ENCODE measurements around the gene NCAN.
A peak's percentile ranks its signal among the peaks of the same experiment; 100 is the strongest.
"Not testable (repeated sequence)": the region's sequence is repeated elsewhere in the genome, so short reads cannot be mapped to it uniquely, and the experiment has no call there.

NCAN gene

GRCh38 chr19:19224150-19224851, 12.5 kb downstream of the NCAN start:
- no peak for DNase-seq (ENCODE audit: low spot score)

- DNase-seq (ENCODE audit: low spot score) = peak; percentile 95
Observed at GRCh38 chr19:19224852-19225494, 13.2 kb downstream of the NCAN start.

- DNase-seq (ENCODE audit: low spot score) = no peak
Observed at GRCh38 chr19:19226204-19226603, 14.4 kb downstream of the NCAN start.

- DNase-seq (ENCODE audit: low spot score) = no peak
Observed at GRCh38 chr19:19226663-19227062, 14.9 kb downstream of the NCAN start.

GRCh38 chr19:19227217-19227616, 15.5 kb downstream of the NCAN start:
- DNase-seq (ENCODE audit: low spot score) = no peak

GRCh38 chr19:19229701-19230100, 17.9 kb downstream of the NCAN start:
- DNase-seq (ENCODE audit: low spot score) = no peak

GRCh38 chr19:19230999-19231398, 19.2 kb downstream of the NCAN start:
- DNase-seq (ENCODE audit: low spot score) = no peak

- no peak for DNase-seq (ENCODE audit: low spot score)
Observed at GRCh38 chr19:19232261-19232721, 20.5 kb downstream of the NCAN start.

GRCh38 chr19:19234220-19234816, 22.6 kb downstream of the NCAN start:
- no peak for DNase-seq (ENCODE audit: low spot score)

GRCh38 chr19:19236173-19236572, 24.4 kb downstream of the NCAN start:
- DNase-seq (ENCODE audit: low spot score) = no peak

GRCh38 chr19:19238126-19238894, 26.6 kb downstream of the NCAN start:
- peak; percentile 2 for DNase-seq (ENCODE audit: low spot score)

- no peak for DNase-seq (ENCODE audit: low spot score)
Observed at GRCh38 chr19:19239675-19240074, 27.9 kb downstream of the NCAN start.

GRCh38 chr19:19240476-19240875, 28.7 kb downstream of the NCAN start:
- no peak for DNase-seq (ENCODE audit: low spot score)

GRCh38 chr19:19250196-19250801, 38.5 kb downstream of the NCAN start:
- DNase-seq (ENCODE audit: low spot score) = no peak

GRCh38 chr19:19253409-19253808, 41.7 kb downstream of the NCAN start:
- DNase-seq (ENCODE audit: low spot score) = not testable (repeated sequence)

GRCh38 chr19:19256072-19256969, 44.6 kb downstream of the NCAN start:
- peak; percentile 29 for DNase-seq (ENCODE audit: low spot score)

- DNase-seq (ENCODE audit: low spot score) = peak; percentile 21
Observed at GRCh38 chr19:19257137-19257536, 45.4 kb downstream of the NCAN start.

GRCh38 chr19:19257836-19258588, 46.3 kb downstream of the NCAN start:
- DNase-seq (ENCODE audit: low spot score) = no peak

- no peak for DNase-seq (ENCODE audit: low spot score)
Observed at GRCh38 chr19:19258589-19259338, 47.0 kb downstream of the NCAN start.

- DNase-seq (ENCODE audit: low spot score) = peak; percentile 83
Observed at GRCh38 chr19:19259741-19260140, 48.0 kb downstream of the NCAN start.
